Activated T-helper 17 cell treated with anti-CD3 and anti-CD28 coated beads, Interleukin-2, amount 50 U/mL, for 72 hours (primary cell): ENCODE results near the gene SPACA1. TPM values are rescaled to one million over a fixed set of nuclear protein-coding genes. Genes with fewer than 3 reads are reported as not detected.

Experiments
- total RNA-seq, 2 donors: library from RNA; stranded (reverse); gene quantifications; one replicate each; pipeline ENCODE4 v1.2.3, GENCODE V29; 2022

SPACA1 gene
- total RNA-seq, 2 donors from 2014 or later: not detected

Other genes starting within 250 kb of the SPACA1 start
- under 1 TPM in 1 of 2 donors, not detected in 1; 0.24 TPM for gene CNR1, start 118.5 kb downstream of the SPACA1 start, total RNA-seq